Astrocyte of the hippocampus (primary cell): ENCODE data around the gene RFX4.

ENCODE experiments used
- DNase-seq: peaks from one replicate; pipeline ENCODE4 v3.0.0; 2011; ENCODE audit warnings: low read depth, low spot score

The RFX4 gene

GRCh38 chr12:106804668-106805067, 221.9 kb downstream of the RFX4 start:
- no peak for DNase-seq
